ENCODE data around the gene RDH13.

Gene RDH13

DNA sequence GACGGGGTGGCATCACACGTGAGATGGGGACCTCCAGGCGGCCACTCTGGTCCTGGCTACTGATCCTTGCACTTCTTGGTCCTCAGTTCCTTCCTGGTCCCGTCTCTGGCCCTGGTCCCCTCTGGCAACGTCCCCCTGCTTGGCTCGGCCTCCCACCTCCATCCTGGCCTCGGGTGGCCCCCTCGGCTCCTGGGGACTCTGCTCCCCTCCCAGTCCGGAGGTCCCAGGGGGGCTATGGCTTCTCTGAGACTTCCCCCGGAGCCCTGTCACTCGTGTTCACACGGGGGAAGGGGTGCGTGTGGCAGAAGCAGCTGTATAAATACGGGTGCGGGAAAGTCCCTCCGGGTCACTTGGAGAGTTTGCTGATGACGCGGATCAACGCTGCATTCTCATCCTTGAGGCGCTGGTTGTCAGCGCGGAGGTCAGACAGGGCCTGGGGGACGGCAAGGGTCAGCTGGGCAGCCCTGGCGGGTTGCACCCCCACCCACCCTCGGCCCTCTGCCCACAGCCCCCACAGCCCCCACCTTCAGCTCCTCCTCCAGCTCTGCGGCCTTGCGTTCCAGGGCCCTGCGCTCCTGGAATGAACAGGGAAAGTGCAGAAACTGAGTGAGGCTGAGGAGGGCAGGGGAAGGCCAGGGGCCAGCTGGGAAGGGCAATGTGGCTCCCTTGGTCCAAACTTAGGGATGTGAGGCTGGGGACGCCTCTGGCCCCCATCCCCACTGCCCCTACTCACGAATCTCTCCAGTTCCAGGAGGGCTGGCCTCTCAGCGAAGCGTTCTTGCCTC lies 28.4 kb upstream of the RDH13 start:
- no peak for DNase-seq

DNA sequence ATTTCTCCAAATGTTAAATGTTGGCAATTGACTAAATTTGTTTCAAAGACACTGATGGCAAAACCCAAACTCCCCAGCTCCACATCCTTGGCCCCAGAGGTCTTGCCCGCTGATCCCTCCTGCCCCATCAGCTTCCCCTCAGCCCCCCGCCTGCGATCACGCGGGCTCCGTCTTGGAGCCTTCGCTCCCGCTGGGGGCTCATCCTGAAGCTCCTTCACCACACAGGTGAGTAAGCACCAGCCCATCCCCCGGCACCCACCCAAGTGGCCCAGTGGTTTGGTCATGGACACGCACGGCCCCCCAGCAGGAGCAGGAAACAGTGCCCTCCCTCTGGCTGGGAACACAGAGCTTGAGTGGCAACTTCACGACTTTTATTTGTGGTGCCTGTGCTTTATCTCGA lies 27.6 kb upstream of the RDH13 start:
- no peak for DNase-seq

DNA sequence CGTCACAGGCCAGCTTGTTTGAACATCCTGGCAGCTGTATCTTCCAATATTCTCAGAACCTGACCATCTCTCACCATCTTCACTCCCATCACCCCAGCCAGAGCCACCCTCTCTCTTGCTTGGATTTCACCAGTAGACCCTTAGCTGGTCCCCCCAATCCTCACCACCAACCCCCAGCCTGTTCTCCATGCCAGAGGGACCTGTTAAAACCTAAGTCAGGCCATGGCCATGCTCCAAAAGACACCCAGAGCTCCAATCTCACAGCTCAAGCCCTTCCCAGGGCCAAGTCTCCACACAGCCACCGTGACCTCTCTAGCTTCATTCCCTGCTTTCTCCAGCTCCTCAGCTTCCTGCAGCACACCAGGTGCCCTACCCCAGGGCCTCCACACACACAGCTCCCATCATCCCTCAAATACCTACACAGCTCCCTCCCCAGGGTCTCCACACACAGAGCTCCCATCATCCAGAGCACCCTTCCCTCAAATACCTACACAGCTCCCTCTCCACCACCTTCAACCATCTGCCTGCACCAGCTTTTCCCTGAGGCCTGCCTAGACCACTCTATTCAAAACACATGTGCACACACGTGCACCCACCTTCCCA lies 26.5 kb upstream of the RDH13 start:
- DNase-seq = no peak

DNA sequence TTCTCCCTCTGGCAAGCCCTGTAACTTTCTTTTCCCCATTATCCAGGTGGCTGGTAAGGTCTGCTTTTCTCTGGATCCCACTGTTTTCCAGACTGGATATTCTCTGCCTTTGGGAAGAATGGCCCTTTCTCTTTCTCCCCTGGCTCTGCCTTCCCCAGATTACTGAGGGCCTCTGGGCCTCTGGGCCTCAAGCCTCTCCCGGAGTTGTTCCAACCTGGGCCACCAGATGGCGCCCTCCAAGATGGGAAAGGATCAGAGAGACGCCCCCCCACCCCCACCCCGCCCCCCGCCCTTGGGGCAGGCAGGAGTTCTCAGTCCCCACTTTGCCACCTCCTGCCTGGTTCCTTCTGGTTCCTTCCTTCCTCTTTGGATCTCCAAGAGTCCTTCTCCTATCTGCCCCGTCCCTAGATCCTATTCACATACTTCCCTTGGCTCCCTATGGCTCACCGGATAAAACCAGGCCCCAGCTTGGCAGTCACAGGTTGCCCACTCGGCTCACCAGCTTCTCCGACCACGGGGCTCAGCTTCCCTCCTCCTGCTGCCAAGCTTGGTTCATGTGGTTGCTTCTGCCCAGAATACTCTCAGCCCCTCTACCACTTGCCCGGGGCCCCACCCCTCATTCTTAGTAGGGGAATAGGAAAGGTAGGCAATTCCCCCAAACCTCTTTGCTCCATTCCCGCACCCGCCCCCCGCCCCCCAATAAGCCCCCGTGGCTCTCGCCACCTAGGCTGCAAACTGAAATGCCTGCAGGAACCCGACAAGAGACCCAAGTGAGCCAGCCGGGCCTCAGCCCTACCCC lies 25.8 kb upstream of the RDH13 start:
- DNase-seq = peak; percentile 81

DNA sequence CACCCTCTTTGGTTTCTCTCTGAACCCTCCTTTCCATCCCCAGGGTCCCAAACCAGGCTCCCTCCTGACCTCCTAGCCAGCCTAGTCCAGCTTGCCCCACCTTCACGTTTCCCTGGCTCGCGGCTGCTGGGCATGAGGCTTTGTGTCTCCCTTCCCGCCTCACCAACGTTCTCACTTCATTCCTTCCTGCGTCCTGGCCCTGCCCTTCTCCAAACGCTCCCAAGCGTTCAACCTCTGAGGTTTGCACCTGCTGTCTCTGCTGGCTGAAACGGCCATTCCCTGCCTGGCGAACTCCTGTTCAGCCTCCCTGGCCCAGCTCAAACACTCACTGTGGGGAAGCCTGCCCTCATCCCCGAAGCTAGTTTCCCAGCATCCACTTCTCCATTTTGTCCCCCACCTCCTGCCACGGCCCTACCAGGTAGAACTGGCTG lies 25.1 kb upstream of the RDH13 start:
- DNase-seq = no peak

DNA sequence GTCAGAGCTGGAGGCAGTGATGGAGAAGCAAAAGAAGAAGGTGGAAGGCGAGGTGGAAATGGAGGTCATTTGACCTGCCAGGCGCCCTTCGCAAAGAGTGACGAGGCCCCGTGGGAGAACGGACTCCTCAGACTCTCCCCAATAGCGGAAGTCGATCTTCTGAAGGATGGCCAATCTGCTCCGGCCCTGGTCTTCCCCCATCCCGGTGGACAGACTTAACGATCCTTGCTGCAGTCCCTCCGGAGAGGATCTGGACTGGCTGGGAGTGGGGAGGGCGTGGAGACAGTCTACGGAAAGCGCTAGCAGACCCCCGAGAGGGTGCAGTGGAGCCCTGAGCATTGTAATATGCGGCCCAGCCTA lies 24.6 kb upstream of the RDH13 start:
- DNase-seq = no peak

DNA sequence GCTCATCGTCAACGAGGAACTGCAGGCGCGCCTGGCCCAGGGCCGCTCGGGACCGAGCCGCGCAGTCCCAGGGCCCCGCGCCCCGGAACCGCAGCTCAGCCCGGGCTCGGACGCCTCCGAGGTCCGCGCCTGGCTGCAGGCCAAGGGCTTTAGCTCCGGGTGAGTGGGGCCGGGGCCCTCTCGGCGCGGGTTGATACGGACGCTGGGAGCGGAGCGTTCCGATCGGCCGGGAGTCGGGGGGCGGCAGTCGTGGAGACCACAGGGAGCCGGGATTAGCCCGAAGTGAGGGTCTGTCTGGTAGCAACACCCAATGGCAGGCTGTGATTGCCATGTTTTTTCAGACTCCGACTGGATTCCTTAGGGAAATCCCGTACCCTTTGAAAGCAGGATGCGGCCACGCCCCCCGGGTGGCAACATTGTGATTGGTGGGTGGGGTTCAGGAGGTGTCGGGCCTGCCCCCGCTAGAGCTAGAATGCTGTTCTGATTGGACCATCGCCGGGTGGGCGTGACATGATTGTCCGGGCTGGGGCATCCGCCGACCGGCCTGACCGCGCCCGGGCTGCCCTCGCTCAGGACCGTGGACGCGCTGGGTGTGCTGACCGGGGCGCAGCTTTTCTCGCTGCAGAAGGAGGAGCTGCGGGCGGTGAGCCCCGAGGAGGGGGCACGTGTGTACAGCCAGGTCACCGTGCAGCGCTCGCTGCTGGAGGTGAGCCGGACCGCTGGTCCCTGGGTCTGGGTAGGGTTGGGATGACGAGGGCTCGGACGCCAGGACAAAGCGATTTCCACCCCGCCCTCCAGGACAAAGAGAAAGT lies 24.0 kb upstream of the RDH13 start:
- peak; percentile 53 for DNase-seq

DNA sequence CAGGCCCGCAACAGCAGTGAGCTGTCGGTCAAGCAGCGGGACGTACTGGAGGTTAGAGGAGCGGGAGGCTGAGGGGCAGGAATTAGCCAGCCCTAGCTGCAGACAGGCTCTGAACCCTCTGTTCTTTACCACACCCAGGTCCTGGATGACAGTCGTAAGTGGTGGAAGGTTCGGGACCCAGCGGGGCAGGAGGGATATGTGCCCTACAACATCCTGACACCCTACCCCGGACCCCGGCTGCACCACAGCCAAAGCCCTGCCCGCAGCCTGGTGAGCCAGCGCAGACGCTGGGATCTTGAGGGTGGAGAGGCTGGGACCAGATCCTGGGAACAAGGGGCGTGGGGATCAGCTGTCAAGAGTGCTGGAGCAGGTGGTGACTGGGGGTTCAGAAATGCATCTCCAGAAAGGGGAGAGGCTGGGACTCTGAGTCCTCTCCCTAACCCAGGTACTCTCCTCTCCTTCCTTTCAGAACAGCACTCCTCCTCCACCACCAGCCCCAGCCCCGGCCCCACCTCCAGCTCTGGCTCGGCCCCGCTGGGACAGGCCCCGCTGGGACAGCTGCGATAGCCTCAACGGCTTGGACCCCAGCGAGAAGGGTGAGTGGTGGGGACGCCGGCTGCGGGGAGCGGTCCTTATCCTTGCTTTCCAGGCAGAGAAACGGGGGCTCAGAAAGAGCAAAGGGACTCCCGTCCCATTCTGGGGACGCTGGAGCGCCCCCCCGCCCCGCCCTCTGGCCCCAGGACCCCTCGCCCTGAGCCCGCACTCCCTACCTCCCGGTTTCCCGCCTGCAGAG lies 23.2 kb upstream of the RDH13 start:
- no peak for DNase-seq

DNA sequence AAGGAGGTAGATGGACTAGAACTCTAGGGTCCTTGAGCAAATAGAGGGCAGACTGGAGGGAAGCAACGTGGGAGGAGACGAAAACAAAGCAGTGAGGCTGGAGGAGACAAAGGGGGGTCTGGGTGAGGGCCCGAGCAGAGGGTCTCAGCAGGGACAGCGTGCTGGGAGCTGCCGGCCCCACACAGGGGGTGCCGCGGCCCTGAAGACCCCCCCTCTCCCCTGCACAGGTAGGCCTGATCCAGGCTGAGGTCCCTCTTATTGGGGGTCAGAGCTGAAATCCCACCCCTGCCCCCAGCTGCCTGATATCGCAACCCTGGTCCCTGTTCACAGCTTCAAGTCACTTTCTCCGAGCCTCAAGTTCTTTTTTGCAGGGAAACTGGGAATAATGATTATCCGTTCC lies 21.5 kb upstream of the RDH13 start:
- no peak for DNase-seq

DNA sequence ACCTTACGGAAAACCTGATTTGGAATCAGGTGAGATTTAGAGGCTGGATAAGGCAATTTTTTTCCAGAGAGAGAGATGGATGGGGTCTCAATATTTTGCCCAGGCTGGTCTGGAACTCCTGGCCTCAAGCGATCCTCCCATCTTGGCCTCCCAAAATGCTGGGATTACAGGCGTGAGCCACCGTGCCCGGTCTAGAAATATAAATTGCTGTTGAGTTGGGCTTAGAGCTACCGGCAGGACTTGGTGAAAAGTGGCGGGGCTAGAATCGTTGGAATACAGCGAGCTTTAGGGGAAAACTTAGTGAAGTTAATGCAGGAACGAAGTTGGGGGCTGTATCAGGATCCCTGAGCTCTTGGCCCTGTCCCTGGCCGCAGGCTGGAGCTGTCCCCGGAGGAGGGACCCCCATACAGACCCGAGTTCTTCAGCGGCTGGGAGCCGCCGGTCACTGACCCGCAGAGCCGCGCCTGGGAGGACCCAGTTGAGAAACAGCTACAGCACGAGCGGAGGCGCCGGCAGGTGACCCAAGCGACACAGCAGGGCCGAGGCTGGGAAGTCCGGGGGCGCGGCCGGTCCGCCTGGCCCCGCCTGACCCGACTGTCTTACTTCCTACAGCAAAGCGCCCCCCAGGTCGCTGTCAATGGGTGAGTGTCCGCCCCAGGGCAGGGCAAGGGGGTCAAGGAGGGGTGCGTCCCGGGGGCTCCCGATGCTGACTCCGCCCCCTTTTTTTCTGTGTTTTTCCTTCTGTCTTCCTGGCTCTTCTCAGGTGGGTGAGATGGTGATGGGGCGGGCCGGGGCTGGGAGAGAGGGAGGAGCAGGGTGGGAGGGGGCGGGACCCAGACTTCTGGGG lies 20.3 kb upstream of the RDH13 start:
- DNase-seq = no peak

DNA sequence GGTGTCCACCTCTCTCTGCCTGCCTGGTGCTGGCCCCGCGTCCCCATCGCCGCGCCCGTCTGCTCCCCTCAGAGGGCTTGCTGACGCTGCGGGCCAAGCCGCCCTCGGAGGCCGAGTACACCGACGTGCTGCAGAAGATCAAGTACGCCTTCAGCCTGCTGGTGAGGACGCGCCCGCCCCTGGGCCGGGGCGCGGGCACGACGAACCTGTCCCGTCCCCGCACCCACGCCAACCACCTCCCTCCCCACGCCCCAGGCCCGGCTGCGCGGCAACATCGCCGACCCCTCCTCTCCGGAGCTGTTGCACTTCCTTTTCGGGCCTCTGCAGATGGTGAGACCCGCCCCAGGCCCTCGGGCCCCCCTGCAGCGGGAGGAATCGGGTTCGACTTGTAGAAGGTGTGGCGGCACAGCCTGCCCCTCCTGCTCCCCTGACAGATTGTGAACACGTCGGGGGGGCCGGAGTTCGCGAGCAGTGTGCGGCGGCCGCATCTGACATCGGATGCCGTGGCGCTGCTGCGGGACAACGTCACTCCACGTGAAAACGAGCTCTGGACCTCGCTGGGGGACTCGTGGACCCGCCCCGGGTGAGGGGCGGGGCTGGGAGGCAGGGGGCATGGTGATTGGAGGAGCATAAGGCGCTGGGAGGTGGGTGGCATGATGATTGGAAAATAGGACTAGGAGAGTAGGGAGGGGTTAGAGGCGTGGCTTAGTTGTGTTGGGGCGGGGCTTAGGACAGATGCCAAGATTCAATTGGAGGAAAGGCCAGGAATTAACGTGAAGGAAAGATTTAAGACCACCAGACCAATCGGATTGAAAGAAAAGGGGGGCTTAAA lies 19.3 kb upstream of the RDH13 start:
- DNase-seq = peak; percentile 69

DNA sequence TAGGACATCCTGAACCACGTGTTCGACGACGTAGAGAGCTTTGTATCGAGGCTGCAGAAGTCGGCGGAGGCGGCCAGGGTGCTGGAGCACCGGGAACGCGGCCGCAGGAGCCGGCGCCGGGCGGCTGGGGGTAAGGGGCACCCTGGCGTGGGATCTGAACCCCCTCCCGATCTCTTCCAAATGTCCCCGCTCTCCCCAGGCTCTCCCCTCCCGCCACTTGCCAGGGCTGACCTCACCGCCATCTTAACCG lies 18.7 kb upstream of the RDH13 start:
- no peak for DNase-seq

DNA sequence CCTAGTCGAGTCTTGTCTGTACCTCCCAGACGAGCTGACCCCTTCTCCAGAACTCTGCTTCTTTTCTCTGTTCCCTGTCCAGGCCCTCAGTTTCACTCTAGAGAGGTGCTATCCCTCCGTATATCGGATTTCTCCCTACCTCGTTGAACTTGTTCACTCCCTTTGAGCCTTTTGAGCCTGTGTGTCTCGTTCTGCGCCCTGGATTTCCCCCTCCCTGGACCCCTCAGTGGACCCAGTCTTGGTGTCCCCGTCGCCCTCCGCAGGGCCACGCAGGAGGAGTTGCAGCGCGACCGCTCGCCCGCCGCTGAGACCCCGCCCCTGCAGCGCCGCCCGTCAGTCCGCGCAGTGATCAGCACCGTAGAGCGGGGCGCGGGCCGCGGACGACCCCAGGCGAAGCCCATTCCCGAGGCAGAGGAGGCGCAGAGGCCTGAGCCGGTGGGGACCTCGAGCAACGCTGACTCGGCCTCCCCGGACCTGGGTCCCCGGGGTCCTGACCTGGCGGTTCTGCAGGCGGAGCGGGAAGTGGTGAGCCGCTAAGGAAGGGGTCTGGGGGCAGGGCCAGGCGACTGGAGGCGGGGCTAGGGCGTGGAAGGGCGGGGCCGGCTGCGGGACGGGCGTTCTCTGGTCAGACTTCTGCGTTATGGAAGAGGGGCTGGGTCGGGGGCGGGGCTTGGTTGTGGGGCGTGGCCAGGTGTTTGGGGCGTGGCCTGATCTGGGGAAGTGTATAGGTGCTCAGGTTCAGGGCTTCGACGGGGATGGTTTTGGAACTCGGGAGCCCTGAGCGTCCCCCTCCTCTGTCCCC lies 18.2 kb upstream of the RDH13 start:
- peak; percentile 92 for DNase-seq

DNA sequence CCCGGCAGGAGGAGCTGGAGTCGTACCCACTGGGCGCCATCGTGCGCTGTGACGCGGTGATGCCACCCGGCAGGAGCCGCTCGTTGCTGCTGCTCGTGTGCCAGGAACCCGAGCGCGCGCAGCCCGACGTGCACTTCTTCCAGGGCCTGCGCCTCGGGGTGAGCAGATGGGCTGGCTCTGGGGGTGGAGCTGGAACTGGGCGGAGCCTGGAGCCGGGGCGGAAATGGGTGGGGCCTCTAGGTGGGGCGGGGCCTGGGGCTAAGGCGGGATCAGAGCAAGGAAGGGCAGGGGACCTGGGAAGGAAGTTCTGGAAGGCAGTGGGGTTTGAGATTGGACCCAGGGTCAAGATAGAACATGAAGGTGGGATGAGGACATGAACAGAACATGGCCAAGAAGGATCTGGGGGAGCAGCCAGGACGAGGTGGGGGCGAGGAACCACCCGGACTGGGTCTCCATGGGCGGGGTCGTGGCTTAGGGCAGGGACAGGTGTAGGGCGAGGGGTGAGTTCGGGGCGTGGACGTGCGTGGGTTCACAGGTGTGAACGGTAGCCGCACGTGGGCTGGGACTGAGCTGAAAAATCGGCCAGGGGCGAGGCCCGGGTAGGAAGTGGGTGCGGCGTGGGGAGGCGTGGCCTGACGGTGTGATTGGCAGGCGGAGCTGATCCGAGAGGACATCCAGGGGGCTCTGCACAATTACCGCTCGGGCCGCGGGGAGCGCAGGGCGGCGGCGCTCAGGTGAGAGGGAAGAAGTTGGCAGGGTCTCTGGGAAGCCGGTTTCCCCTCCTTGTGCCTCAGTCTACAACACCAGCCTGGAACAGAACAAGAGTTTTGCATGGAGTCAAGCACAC lies 17.4 kb upstream of the RDH13 start:
- DNase-seq = peak; percentile 80

DNA sequence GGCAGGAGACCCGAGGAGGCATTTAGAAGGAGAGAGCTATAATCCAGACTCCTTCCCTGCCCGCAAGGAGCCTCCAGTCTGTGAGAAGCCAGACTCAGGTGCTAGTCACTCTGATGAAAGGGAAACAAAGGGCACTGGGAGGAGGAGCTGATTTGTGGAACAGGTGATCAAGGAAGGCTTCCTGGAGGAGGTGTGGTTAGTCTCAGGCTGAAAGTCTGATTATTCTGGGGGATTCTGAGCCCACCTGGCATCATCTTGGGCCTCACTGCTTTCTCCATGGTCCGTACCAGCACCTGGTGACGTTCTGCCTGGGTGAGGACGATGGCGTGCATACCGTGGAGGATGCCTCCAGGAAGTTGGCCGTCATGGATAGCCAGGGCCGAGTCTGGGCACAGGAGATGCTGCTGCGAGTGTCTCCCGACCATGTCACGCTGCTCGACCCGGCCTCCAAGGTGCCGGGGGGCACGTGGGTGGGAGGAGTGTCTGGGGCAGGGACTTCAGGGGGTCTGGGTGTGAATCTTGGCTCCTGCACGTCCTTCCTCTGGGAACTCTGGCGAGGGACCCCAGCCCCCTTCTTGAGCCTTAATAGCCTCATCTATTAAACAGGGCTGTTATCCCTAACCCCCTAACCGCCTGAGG lies 16.6 kb upstream of the RDH13 start:
- DNase-seq = no peak

DNA sequence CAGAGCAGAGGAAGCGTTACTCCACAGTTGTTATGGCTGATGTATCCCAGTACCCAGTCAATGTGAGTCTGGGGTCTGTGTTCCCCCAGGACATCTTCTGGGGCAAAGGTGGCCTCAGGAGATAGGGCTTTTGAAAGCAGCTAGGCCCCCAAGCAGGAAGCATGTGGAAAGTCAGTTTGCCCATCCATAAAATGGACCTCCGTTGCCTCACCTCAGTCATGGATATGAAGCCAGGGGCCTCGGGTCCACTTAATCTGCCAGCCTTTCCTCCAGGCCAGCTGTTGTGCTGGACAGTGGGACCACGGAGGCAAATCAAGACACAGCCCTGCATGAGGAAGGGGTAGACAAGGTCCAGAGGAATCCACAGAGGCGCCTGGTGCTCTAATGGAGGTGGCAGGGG lies 16.0 kb upstream of the RDH13 start:
- no peak for DNase-seq

DNA sequence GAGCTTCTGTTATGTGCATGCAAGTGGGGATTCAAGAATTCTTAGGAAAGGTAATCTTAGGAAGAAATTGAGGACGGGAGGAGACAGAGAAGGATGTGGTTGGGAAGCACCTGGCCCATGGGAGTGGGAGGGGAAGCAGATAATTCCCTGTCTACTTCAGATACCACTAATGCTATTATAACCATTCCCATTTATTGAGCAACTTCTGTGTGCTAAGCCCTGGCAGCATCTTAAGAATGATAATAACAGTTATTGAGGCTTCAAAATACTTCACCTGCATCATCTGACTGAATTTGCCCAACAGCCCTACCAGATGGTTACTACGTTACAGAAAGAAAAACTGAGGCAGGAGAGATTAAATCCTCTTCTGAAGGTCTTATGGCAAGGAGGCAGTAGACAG lies 14.2 kb upstream of the RDH13 start:
- DNase-seq = no peak

DNA sequence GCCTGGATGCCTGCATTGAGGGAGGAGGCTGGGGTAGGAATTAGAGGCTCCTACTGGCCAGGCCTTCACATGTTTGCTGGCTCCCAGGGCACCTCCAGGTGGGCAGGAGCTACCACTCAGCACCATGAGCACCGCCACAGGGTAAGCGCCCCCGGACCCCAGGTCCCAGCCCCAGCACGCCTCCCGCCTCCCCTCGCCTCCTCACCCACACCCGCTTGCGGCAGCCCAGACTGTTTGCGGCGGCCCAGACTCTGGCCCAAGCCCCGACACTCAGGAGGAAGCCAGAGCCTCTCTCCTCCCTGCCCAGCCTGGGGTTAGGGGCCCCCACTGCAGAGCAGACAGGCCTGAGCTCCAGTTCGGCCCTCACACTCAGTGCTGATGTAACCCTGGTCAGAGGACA lies 13.4 kb upstream of the RDH13 start:
- DNase-seq = no peak

Measured in stimulated activated CD4-positive, alpha-beta T cell treated with anti-CD3 and anti-CD28 coated beads, Interleukin-1b, Interleukin-23, amount 100 ng/mL, for 48 hours (primary cell).